WERI-Rb-1 (cell line): Measurements from ENCODE around the gene C9orf78.

Experiments used
- DNase-seq: peaks from one replicate; pipeline ENCODE4 v3.0.0-alpha.2; 2020
- H3K27ac ChIP-seq: fragments of 250-450 bp; sonication (Bioruptor Pico); 2 replicates; pipeline ENCODE4 v1.5.1; 2020; ENCODE audit warnings: mild to moderate bottlenecking, moderate library complexity
- H3K27me3 ChIP-seq: fragments of 250-450 bp; sonication (Bioruptor Pico); 2 replicates; pipeline ENCODE4 v1.5.1; 2021; ENCODE audit warnings: mild to moderate bottlenecking, low read depth, moderate library complexity; ENCODE audit not compliant: insufficient read depth, severe bottlenecking
- H3K36me3 ChIP-seq: fragments of 250-450 bp; sonication (Bioruptor Pico); 2 replicates; pipeline ENCODE4 v1.5.1; 2020; ENCODE audit warnings: mild to moderate bottlenecking, moderate library complexity
- H3K4me3 ChIP-seq: 2 replicates; pipeline ENCODE4 v1.5.1; 2011; ENCODE audit warnings: low read depth, mild to moderate bottlenecking, control low read depth, low read length
- H3K9me3 ChIP-seq: fragments of 250-450 bp; sonication (Bioruptor Pico); 2 replicates; pipeline ENCODE4 v1.5.1; 2021; ENCODE audit warnings: mild to moderate bottlenecking, moderate library complexity; ENCODE audit not compliant: severe bottlenecking
- TF ChIP-seq, protein P1 (sequence below): IDR thresholded peaks from 2 replicates; pipeline ENCODE4 v1.5.1; 2011; ENCODE audit warnings: low read depth, mild to moderate bottlenecking, control low read depth, inconsistent platforms, low read length

C9orf78 gene

DNA sequence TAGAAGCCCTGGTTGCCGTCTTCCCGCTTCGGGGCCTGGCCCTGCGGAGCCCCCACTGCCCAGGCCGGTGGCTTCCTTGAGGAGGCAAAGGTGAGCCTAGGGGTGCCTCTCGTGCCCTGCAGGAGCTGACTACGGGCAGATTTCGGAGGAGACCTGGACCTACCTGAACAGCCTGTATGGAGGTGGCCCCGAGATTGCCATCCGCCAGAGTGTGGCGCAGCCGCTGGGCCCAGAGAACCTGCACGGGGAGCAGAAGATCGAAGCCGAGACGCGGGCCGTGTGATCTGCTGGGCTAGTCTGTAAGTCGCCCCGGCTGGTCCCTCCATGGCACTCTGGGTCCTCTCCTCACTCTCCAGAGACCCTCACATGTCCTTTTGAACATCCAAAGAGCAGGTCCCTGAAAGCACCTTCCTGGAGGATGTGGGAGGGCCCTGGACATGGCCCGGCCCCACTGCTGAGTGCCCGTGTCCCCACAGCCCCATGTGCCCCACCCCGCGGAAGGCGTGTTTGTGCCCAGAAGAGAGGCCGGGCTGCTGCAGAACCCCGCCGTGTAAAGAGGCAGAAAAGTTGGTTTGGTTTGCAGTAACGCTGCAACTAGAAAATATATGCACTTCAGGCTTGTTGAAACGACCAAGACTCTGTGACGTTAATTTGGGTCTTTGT lies 45.0 kb upstream of the C9orf78 start:
- TF ChIP-seq, protein P1, sequence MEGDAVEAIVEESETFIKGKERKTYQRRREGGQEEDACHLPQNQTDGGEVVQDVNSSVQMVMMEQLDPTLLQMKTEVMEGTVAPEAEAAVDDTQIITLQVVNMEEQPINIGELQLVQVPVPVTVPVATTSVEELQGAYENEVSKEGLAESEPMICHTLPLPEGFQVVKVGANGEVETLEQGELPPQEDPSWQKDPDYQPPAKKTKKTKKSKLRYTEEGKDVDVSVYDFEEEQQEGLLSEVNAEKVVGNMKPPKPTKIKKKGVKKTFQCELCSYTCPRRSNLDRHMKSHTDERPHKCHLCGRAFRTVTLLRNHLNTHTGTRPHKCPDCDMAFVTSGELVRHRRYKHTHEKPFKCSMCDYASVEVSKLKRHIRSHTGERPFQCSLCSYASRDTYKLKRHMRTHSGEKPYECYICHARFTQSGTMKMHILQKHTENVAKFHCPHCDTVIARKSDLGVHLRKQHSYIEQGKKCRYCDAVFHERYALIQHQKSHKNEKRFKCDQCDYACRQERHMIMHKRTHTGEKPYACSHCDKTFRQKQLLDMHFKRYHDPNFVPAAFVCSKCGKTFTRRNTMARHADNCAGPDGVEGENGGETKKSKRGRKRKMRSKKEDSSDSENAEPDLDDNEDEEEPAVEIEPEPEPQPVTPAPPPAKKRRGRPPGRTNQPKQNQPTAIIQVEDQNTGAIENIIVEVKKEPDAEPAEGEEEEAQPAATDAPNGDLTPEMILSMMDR: no peak
- DNase-seq: no peak
- Histone ChIP-seq H3K27ac (no peak overlapping the region), H3K27me3 (no peaks in the 10 kb centered on the region), H3K36me3 (peaks cover 38% of the 10 kb centered on the region), H3K9me3 (no peaks in the 10 kb centered on the region), H3K4me3 (no peak overlapping the region)

DNA sequence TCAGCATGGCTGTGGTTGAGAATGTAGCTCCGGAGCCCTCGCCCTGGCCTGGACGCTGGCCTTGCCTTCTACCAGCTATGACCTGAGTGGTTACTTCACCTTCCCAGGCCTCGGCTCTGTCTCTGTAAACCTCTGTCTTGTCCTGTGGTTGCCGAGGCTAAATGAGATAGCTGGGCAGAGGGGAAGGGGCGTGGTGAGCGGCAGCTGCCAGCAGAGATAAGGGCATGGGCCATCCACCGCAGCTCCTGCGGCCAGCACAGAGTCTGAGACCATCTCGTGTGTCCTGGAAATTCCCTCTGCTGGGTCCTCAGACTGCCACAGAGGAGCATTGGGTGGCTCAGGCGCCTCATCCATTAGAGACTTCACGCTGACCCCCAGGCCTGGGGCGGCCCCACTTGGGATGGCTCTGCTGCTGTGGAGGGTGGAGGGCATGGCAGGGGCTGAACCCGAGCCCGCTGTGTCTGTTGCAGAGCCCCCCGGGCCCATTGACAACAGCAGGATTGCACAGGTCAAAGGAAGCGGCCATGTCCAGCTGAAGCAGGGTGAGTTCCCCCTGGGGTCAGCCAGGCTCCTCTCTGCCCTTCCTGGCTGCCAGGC lies 44.1 kb upstream of the C9orf78 start:
- DNase-seq: no peak
- TF ChIP-seq, protein P1: no peak
- Histone ChIP-seq H3K27ac (no peak overlapping the region), H3K27me3 (no peaks in the 10 kb centered on the region), H3K4me3 (no peak overlapping the region), H3K36me3 (peaks cover 47% of the 10 kb centered on the region), H3K9me3 (no peaks in the 10 kb centered on the region)

DNA sequence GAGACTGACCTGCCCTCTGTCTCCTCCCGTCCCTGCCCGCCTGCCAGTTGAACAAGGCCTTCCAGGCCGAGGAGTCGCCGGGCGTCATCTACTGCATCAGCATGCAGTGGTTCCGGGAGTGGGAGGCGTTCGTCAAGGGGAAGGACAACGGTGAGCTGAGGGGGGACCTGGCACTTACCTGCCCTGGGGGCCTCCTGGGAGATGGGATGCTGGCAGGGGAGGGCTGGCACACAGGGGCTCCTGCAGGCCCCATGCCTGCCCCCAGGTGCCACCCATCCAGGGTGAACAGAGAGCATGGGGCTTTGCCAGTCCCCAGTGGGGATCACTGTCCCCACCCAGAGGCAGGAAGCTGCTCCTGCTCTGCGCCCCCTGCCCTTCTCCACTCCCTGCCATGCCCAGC lies 43.2 kb upstream of the C9orf78 start:
- TF ChIP-seq, protein P1: no peak
- no peak for DNase-seq
- no peaks in the 10 kb centered on the region for H3K27me3 ChIP-seq
- H3K4me3 ChIP-seq: no peak overlapping the region
- no peaks in the 10 kb centered on the region for H3K9me3 ChIP-seq
- H3K27ac ChIP-seq: no peak overlapping the region
- H3K36me3 ChIP-seq: peaks cover 48% of the 10 kb centered on the region

DNA sequence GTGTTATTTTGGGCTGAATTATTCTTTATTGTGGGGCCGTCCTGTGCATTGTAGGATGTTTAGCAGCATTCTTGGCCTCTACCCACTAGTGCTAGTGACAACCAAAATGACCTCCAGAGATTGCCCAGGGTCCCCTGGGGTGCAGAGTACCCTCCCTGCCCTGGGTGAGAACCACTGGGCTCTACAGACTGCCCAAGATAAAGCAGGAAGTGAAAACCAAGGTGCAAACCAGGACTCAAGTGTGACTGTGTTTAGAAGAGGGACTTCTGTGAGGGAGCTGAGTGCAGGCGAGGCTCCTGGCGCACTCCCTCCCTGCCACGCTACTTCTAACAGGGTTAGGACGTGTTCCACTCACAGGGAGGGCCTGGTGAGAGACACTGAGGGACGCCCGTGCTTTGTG lies 41.7 kb upstream of the C9orf78 start:
- Histone ChIP-seq H3K9me3 (no peaks in the 10 kb centered on the region), H3K36me3 (peaks cover 37% of the 10 kb centered on the region), H3K27ac (peak overlapping the region; percentile 27; the same call in 1 of the 2 replicates), H3K27me3 (no peaks in the 10 kb centered on the region), H3K4me3 (no peak overlapping the region)
- TF ChIP-seq, protein P1: no peak
- no peak for DNase-seq

DNA sequence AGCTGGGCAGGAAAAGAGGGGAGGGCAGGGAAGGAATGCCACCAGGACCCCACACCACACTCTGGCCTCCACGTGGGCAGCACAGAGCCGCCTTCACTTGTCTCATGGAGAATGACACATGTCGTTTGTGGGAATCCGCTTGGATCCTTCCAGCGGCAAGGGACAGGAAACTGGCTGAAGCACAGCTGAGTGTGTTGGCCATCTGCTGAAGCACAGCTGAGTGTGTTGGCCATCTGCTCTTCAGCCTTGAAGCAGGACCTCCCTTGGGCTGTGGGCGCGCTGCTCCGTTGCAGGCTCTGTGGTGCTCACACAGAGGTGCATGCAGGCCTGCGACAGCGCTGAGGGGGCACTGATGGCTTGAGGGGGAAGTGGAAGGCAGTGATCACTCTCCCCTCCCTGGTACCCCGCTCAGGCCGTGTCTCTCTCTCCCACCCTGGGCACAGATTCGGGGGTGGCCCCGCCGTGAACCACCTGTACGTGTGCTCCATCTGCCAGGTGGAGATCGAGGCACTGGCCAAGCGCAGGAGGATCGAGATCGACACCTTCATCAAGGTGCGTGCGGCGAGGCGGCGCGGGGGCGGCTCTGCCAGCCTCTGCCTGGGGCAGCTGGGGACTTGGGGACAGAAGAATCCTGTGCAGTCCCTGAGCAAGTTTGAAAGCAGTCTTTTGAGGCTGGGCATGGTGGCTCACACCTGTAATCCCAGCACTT lies 40.8 kb upstream of the C9orf78 start:
- Histone ChIP-seq H3K36me3 (peaks cover 27% of the 10 kb centered on the region), H3K4me3 (no peak overlapping the region), H3K9me3 (no peaks in the 10 kb centered on the region), H3K27ac (peak overlapping the region; percentile 74), H3K27me3 (no peaks in the 10 kb centered on the region)
- DNase-seq: peak; percentile 97
- TF ChIP-seq, protein P1: no peak
